ENCODE data around the gene RPS10. TPM values are rescaled to one million over a fixed set of nuclear protein-coding genes. Genes with fewer than 3 reads are reported as not detected.
"Not testable (repeated sequence)": the region's sequence is repeated elsewhere in the genome, so short reads cannot be mapped to it uniquely, and the experiment has no call there.

Gene RPS10
- total RNA-seq, 1 experiment from 2014 or later: 4,042 TPM

GRCh38 chr6:34373511-34373910 lies 52.4 kb downstream of the RPS10 start:
- DNase-seq (ENCODE audit: low spot score): no peak

GRCh38 chr6:34371865-34372264 lies 54.0 kb downstream of the RPS10 start:
- not testable (repeated sequence) for DNase-seq (ENCODE audit: low spot score)

DNA sequence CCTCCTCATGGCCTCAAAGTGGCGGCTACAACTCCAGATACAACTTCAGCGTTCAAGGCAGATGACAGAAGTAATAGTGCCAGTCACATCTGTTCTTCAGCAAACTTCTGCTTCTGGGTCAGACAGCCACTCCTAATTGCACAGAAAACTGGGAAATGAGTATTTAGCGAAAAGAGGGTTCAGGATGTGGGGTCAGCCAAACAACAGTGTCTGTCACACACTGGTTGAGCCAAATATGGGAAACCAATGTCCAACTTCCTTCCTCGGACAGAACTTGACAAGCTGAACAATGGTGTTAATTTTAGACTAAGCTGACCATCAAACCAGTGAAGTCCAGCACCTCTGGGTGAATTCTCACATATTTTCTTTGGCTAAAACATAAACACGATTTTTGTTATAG lies 55.5 kb downstream of the RPS10 start:
- no peak for DNase-seq (ENCODE audit: low spot score)

GRCh38 chr6:34369385-34369784 lies 56.5 kb downstream of the RPS10 start:
- no peak for DNase-seq (ENCODE audit: low spot score)

Other genes starting within 250 kb of the RPS10 start
- gene HMGA1, start 189.2 kb downstream of the RPS10 start, total RNA-seq (2014; rRNA removed; shearing (Covaris generic)): 117 and 122 TPM in 2 replicates
- 46.4 and 61.4 TPM in 2 replicates for gene SMIM29, start 177.1 kb downstream of the RPS10 start, total RNA-seq (2014; rRNA removed; shearing (Covaris generic))
- gene NUDT3, start 33.4 kb downstream of the RPS10 start, total RNA-seq (2014; rRNA removed; shearing (Covaris generic)): 8.1 and 11.5 TPM in 2 replicates
- not detected in 2 replicates for gene PACSIN1, start 40.0 kb upstream of the RPS10 start, total RNA-seq (2014; rRNA removed; shearing (Covaris generic))
- 0.29 TPM in 1 of 2 replicates, not detected in the other for gene SPDEF, start 130.3 kb upstream of the RPS10 start, total RNA-seq (2014; rRNA removed; shearing (Covaris generic))

All from H4 (cell line).